GM12801 (cell line): ENCODE data around the gene SCD5.

Experiments used
- CTCF ChIP-seq: IDR thresholded peaks from one replicate; pipeline ENCODE4 v1.5.1; 2011; ENCODE audit warnings: control low read depth; ENCODE audit not compliant: insufficient read length; ENCODE audit errors: extremely low read depth

Gene SCD5

GRCh38 chr4:82688091-82688795 is 110.4 kb downstream of the SCD5 start:
- TF ChIP-seq CTCF = no peak

GRCh38 chr4:82687531-82687930 is 111.1 kb downstream of the SCD5 start:
- no peak for TF ChIP-seq CTCF

DNA sequence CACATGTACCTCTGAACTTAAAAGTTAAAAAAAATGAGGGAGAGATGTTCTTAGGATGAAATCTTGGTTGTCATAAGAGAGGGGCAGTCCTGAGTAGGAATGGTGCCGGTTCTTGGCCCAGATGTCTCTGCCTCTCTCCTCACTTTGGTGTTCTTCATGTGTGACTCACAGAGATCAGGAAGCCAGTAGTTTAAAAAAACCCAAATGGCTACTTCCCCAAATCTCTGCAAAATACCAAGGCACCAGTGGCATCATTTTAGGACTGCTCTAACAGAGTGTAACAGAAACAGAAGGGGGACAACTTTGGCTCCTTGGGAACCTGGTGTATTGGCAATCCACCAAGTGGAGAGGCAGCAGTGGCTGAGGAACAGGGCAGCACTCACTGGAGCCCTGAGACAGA is 116.8 kb downstream of the SCD5 start:
- no peak for TF ChIP-seq CTCF

- TF ChIP-seq CTCF = no peak
Observed at GRCh38 chr4:82680834-82681233, 117.8 kb downstream of the SCD5 start.

DNA sequence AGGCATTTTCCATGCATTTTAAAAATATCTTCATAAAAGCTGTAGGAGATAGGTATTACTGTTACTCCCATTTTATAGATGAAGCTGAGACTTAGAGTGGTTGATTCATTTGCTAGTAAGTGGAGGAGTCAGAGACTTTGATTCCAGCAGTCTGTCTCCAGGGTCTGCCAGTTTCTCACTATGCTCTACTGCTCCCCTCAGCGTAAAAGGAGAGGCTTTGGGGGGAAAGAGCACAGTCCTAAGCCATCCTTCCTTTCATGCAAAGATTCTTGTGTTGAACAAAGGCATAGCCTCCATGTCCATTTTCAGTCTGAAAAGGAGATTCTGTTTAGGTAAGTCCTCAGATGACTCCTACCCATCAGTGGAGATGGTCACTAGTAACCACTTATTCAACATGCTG is 119.1 kb downstream of the SCD5 start:
- no peak for TF ChIP-seq CTCF

DNA sequence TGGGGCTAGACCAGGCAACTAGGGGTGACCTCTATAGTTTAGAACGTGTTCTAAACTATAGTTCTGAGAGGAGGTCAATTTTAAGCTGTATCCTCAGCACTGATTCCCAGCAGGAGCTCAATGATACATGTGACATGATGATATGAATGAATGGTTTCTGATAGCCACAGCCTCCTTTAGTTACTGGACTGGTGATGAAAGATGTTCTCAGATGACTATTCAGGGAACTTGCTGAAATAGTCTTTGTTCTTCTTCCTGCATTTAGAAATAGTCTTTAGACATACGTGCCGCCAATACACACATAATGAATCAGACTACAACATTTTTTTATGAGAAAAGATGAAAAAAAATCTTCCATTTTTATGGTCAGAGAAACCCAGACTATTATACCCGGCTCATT is 120.5 kb downstream of the SCD5 start:
- TF ChIP-seq CTCF = no peak

- no peak for TF ChIP-seq CTCF
Observed at GRCh38 chr4:82677327-82677726, 121.3 kb downstream of the SCD5 start.
